MM.1S (cell line): Measurements from ENCODE around the gene GPAT2.
A peak's percentile ranks its signal among the peaks of the same experiment; 100 is the strongest.
"Not testable (repeated sequence)": the region's sequence is repeated elsewhere in the genome, so short reads cannot be mapped to it uniquely, and the experiment has no call there.

Source experiments
- DNase-seq: peaks from one replicate; pipeline ENCODE4 v3.0.0-alpha.2; 2015
- H2AFZ ChIP-seq: fragments of 300-600 bp; sonication (generic); 2 replicates; pipeline ENCODE4 v1.6.0; 2016; ENCODE audit warnings: antibody characterized with exemption, low read length
- H3F3A ChIP-seq: fragments of 300-600 bp; sonication (generic); 2 replicates; pipeline ENCODE4 v1.6.1; 2016; ENCODE audit warnings: mild to moderate bottlenecking, antibody characterized with exemption, low read length, moderate library complexity, mixed read lengths; ENCODE audit not compliant: insufficient read depth
- H3K27ac ChIP-seq: fragments of 300-600 bp; sonication (generic); 2 replicates; pipeline ENCODE4 v1.5.1; 2016; ENCODE audit warnings: mild to moderate bottlenecking, low read length
- H3K27me3 ChIP-seq: fragments of 300-600 bp; sonication (generic); replicated peaks from 2 replicates; pipeline ENCODE4 v1.6.0; 2016; ENCODE audit warnings: low read length; ENCODE audit not compliant: insufficient read depth
- H3K36me3 ChIP-seq: fragments of 300-600 bp; sonication (generic); replicated peaks from 2 replicates; pipeline ENCODE4 v1.6.1; 2016; ENCODE audit warnings: mild to moderate bottlenecking, low read length, mixed read lengths; ENCODE audit not compliant: insufficient read depth
- H3K4me1 ChIP-seq: fragments of 300-600 bp; sonication (generic); 2 replicates; pipeline ENCODE4 v1.6.1; 2016; ENCODE audit warnings: low read length, mixed read lengths
- H3K4me2 ChIP-seq: fragments of 300-600 bp; sonication (generic); 2 replicates; pipeline ENCODE4 v1.6.0; 2016; ENCODE audit warnings: low read depth, low read length
- H3K4me3 ChIP-seq: fragments of 300-600 bp; sonication (generic); 2 replicates; pipeline ENCODE4 v1.5.1; 2016; ENCODE audit warnings: low read length, mixed read lengths
- H3K79me2 ChIP-seq: fragments of 300-600 bp; sonication (generic); 2 replicates; pipeline ENCODE4 v1.6.1; 2016; ENCODE audit warnings: mixed run types, low read length, mixed read lengths
- H3K9ac ChIP-seq: fragments of 300-600 bp; sonication (generic); 2 replicates; pipeline ENCODE4 v1.6.1; 2016; ENCODE audit warnings: low read length, mixed read lengths
- H3K9me2 ChIP-seq: fragments of 300-600 bp; sonication (generic); replicated peaks from 2 replicates; pipeline ENCODE4 v1.6.1; 2016; ENCODE audit warnings: mild to moderate bottlenecking, low read length, mixed read lengths; ENCODE audit not compliant: insufficient read depth
- H3K9me3 ChIP-seq: fragments of 300-600 bp; sonication (generic); replicated peaks from 2 replicates; pipeline ENCODE4 v1.6.1; 2016; ENCODE audit warnings: mild to moderate bottlenecking, low read length, mixed read lengths; ENCODE audit not compliant: insufficient read depth
- H4K20me1 ChIP-seq: fragments of 300-600 bp; sonication (generic); 2 replicates; pipeline ENCODE4 v1.6.1; 2016; ENCODE audit warnings: mild to moderate bottlenecking, low read length, moderate library complexity, mixed read lengths; ENCODE audit not compliant: insufficient read depth
- TF ChIP-seq, protein P1 (sequence below): fragments of 300-600 bp; sonication (generic); IDR thresholded peaks from 2 replicates; pipeline ENCODE4 v1.5.1; 2016; ENCODE audit warnings: antibody characterized with exemption, low read length, mixed read lengths

The GPAT2 gene

DNA sequence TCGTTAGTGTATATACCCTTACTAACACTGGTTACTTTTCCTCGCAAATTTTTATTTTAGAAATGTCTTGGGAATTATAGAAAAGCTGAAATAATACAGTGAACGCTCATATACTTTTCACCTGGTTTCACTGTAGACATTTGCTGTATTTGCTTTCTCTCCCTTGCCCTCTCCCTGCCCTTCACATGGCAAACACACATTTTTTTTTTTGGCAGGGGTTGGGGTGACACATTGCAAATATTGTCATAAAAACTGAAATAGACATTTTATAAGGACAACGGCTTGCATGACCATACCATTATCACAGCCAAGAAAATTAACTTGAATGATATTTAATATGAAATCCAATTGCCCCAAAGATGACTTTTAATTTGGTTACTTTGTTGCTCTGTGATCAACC lies 18.4 kb downstream of the GPAT2 start:
- H3K9me2 ChIP-seq, H3K4me3 ChIP-seq, DNase-seq, H3K27ac ChIP-seq, H3K27me3 ChIP-seq, H3K4me1 ChIP-seq, H2AFZ ChIP-seq, H3K4me2 ChIP-seq, H3K36me3 ChIP-seq, H3K79me2 ChIP-seq, H4K20me1 ChIP-seq, H3F3A ChIP-seq, H3K9me3 ChIP-seq, H3K9ac ChIP-seq: not testable (repeated sequence)

DNA sequence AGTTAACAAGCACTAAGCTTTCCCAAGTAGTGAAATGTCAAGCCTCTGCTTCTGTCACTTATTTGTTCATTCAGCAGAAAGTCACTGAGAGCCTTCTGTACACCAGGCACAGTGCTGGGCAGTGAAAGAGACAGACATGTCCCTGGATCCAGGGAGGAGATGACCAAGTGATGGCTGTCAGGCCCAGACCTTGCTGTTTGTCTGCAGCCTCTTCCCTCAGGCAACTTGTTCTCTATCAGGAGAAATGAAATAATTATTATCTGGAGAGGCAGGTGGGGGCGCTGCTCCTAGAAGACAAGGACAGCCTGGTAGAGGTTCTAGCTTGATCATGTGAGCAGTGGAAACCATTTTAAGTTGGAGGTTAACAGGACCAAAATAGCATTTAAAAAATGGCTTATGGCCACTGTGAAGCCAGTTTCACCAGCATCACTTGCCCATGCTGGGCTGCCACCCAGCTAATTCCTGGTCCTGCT lies 21.9 kb downstream of the GPAT2 start:
- TF ChIP-seq, protein P1, sequence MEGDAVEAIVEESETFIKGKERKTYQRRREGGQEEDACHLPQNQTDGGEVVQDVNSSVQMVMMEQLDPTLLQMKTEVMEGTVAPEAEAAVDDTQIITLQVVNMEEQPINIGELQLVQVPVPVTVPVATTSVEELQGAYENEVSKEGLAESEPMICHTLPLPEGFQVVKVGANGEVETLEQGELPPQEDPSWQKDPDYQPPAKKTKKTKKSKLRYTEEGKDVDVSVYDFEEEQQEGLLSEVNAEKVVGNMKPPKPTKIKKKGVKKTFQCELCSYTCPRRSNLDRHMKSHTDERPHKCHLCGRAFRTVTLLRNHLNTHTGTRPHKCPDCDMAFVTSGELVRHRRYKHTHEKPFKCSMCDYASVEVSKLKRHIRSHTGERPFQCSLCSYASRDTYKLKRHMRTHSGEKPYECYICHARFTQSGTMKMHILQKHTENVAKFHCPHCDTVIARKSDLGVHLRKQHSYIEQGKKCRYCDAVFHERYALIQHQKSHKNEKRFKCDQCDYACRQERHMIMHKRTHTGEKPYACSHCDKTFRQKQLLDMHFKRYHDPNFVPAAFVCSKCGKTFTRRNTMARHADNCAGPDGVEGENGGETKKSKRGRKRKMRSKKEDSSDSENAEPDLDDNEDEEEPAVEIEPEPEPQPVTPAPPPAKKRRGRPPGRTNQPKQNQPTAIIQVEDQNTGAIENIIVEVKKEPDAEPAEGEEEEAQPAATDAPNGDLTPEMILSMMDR: 0 out of 2 replicates have a peak, but pooled peaks have one; percentile 4
- H3K9ac ChIP-seq, H3K27ac ChIP-seq, H4K20me1 ChIP-seq, H3K4me3 ChIP-seq, H3K27me3 ChIP-seq, H3K9me2 ChIP-seq, H3K79me2 ChIP-seq, H3K4me1 ChIP-seq, H3K4me2 ChIP-seq, H3F3A ChIP-seq, DNase-seq, H2AFZ ChIP-seq, H3K36me3 ChIP-seq, H3K9me3 ChIP-seq: not testable (repeated sequence)

DNA sequence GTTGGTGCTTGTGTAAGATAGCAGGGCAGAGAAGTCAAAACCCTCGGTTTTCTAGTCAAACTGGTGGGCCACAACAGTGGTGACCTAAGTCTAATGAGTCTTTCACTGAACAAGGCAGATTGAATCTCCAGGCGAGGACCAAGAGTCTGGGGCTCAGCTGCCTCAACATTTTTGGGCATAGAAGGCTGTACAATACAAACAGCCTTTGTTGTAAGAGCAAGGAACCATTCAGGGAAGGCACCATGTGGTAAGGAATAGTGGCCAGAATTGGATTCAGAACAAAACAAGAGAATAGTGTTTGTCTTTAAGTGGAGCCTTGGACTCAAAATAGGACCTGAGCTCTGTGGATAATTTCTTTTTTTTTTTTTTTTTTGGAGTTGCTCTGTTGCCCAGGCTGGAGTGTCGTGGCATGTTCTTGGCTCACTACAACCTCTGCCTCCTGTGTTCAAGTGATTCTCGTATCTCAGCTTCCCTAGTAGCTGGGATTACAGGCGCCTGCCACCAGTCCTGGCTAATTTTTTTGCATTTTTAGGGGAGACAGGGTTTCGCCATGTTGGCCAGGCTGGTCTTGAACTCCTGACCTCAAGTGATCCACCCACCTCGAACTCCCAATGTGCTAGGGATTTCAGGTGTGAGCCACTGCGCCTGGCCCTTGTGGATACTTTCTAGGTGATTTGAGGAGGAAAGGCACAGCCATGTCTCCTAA lies 22.5 kb downstream of the GPAT2 start:
- not testable (repeated sequence) for H3K27me3 ChIP-seq, DNase-seq, H3K9me3 ChIP-seq, H4K20me1 ChIP-seq, H2AFZ ChIP-seq, H3F3A ChIP-seq, H3K9ac ChIP-seq, H3K36me3 ChIP-seq, H3K4me3 ChIP-seq, H3K27ac ChIP-seq, H3K9me2 ChIP-seq, H3K4me1 ChIP-seq, H3K79me2 ChIP-seq, H3K4me2 ChIP-seq

DNA sequence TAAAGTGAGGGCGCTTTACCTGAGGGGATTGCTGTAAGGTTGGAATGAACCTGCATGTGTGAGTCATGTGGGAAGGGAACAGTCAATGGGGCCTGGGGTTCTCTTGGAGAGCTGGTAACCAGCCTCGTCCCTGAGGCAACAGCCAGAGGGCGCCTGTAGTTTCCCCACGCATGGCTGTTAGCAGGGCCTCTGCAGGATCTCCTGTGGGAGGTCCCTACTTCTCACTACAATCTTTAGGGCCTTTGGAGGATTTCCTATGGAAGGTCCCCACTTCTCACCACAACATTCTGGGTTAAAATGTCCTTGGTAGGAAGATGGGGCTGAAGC lies 23.6 kb downstream of the GPAT2 start:
- not testable (repeated sequence) for H3K36me3 ChIP-seq, H3K9me2 ChIP-seq, H3K27me3 ChIP-seq, H3F3A ChIP-seq, H3K79me2 ChIP-seq, H3K9ac ChIP-seq, H3K9me3 ChIP-seq, H3K4me1 ChIP-seq, H4K20me1 ChIP-seq, H2AFZ ChIP-seq, H3K4me3 ChIP-seq, H3K27ac ChIP-seq
- DNase-seq: peak; percentile 39
- TF ChIP-seq, protein P1: peak; percentile 21
- H3K4me2 ChIP-seq: peak overlapping the region; percentile 12; the same call in 1 of the 2 replicates

DNA sequence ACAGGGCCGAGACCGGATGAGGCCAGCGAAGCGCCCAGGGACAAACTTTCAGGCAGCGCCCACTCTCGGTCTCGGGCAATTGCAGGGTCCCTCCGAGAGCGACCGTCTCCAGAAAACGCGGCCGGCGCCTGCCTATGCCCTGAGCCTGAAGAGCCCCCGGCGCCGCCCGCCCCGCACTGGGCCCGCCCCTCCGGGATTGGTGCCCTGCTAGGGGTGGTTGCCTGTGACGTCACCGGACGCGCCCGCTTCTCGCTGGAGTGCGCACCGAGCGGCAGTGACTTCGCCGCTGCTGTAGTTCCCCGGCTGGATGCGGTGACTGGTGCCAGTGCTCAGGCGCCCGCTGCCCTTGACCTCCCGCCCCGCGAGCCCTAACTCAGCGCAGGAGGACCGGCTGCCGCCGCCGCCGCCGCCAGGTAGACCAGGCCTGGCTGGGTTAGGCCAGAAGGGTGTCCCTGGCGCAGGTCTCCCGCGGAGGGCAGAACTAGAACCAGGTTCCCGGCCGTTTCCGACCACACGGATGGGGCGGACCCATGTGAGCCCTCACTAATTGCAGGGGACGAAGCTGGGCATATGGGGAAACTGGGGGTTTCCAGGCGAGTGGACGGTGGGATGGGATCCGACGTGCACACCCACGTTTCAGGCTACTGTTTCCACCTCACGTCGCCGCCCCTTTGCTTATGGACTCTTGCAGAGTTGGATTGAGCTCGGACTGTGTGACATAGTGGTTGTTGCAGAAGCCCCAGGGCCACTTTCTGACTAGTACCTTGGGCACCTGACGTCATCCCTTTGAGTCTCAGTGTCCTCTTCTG lies 24.2 kb downstream of the GPAT2 start:
- peak overlapping the region; percentile 37; the same call in 1 of the 2 replicates for H3K4me2 ChIP-seq
- H3K9me2 ChIP-seq, H3K9me3 ChIP-seq, H3K4me1 ChIP-seq, H3F3A ChIP-seq, H3K27ac ChIP-seq, H3K27me3 ChIP-seq, H3K36me3 ChIP-seq, H3K79me2 ChIP-seq, H4K20me1 ChIP-seq: not testable (repeated sequence)
- peak; percentile 95 for DNase-seq
- H3K4me3 ChIP-seq: peak overlapping the region; percentile 46; the same call in 1 of the 2 replicates
- peak overlapping the region; percentile 38; the same call in 1 of the 2 replicates for H3K9ac ChIP-seq
- 0 out of 2 replicates have a peak overlapping the region, but pooled peaks have one; percentile 38 for H2AFZ ChIP-seq

DNA sequence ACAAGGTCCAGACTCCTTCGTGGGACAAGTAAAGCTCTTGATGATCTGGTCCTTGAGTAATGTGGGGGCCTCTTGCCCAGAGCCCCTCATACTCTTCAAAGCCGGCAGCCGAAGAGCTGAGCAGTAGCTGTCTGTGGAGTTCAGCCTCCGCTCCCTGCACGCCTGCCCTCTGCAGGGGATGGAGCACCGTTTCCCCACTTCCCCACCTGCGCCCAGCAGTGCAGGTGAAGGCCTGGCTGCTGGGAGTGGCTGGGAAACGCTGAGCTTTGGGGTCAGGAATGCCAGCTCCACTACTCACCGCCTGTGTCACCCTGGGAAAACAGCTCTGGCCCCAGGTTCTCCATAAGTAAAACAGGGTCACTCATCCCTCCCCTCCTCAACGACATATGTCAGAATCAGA lies 24.9 kb downstream of the GPAT2 start:
- H4K20me1 ChIP-seq, H2AFZ ChIP-seq, DNase-seq, H3K36me3 ChIP-seq, H3K9me3 ChIP-seq, H3F3A ChIP-seq, H3K9me2 ChIP-seq, H3K27ac ChIP-seq, H3K27me3 ChIP-seq, H3K9ac ChIP-seq, H3K4me1 ChIP-seq, H3K79me2 ChIP-seq: not testable (repeated sequence)
- Histone ChIP-seq H3K4me3 (peak overlapping the region; percentile 46; the same call in 1 of the 2 replicates), H3K4me2 (peak overlapping the region; percentile 37; the same call in 1 of the 2 replicates)
